ENCODE data around the gene NID2. TPM values are rescaled to one million over a fixed set of nuclear protein-coding genes. Genes with fewer than 3 reads are reported as not detected.

The NID2 gene
- total RNA-seq, 2 experiments from 2014 or later: not detected

DNA sequence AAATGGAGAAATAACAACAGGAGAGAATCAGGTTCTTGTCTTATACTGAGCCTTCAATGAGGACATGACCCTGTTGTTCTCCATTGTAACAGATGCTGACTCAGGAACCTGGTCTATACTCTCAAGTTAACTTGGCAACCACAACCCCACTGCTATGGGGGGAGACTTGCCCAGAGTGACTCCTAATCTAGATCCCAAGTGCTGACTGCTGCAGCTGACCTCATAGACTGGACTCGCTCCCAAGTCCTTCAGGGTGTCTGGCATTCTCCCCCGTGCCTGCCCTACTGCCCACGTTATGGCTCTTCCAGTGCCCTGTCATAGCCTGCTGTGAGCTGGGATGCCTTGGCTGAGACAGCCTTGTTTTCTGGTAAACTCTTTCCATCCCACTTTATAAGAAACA, 37.1 kb downstream of the NID2 start:
- peaks cover 5% of the 10 kb centered on the region for H3K9me3 Mint-ChIP-seq

DNA sequence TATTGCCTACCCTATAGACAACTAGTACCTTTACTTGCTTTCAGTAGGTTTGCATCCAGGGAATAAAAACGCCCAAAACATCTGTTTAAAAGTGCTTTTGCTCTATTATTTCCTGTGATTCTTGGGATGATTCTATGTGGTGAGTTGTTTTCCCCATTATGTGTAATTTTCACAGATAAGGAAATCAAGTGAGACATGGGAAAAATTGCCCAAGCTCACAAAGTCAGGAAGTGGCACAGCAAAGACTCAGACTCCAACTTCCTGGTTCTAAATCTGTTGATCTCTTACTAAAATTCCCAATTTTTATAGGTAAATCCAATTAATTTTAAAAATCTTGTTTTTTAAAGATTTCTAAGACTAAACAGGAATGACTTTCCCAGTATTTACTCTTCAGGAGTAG, 39.0 kb downstream of the NID2 start:
- ChIA-PET CTCF (no interaction called here), POLR2A (no interaction called here)
- Mint-ChIP-seq H3K4me1 (ENCODE audit: low read depth) (no peaks in the 10 kb centered on the region), H3K9me3 (no peaks in the 10 kb centered on the region), H3K27me3 (peaks cover 2% of the 10 kb centered on the region), H3K36me3 (no peaks in the 10 kb centered on the region), H3K4me3 (no peak overlapping the region), H3K27ac (no peak overlapping the region)
- DNase-seq: no peak
- intact Hi-C loops (cut with micrococcal nuclease): loop anchor here (10.0 kb wide), 1 partner anchor 105 kb away; no protein-coding TSS in a partner anchor

More for the DNA sequence above, 37.1 kb downstream of the NID2 start:
- Mint-ChIP-seq H3K4me1 (ENCODE audit: low read depth) (no peaks in the 10 kb centered on the region), H3K27ac (no peak overlapping the region), H3K4me3 (no peak overlapping the region), H3K36me3 (no peaks in the 10 kb centered on the region), H3K27me3 (peaks cover 2% of the 10 kb centered on the region)
- intact Hi-C loops (cut with micrococcal nuclease): no loop called here
- ChIA-PET POLR2A (no interaction called here), CTCF (no interaction called here)
- no peak for DNase-seq

DNA sequence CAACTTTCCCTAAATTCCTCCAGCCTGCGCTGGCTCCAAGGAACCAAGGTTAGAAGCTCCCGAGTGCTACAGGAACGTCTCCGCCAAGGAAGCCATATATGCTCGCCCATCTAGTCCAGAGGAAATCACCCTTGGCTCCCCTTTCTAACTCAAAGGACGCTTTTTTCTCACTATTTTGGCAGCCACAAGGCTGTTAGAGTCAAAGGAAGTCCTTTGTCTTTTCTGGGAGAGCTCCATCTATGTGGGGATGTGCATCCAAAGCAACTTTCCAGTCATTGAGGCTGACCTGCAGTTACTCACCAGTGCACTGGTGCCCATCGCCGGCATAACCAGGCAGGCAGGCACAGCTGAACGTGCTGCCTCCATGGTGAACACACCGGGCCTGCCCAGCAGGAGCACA, 42.0 kb downstream of the NID2 start:
- Mint-ChIP-seq H3K36me3 (no peaks in the 10 kb centered on the region), H3K9me3 (peaks cover 4% of the 10 kb centered on the region), H3K4me3 (no peak overlapping the region), H3K27ac (no peak overlapping the region), H3K27me3 (no peaks in the 10 kb centered on the region), H3K4me1 (ENCODE audit: low read depth) (peaks cover 5% of the 10 kb centered on the region)
- CTCF ChIA-PET: no interaction called here
- POLR2A ChIA-PET: no interaction called here
- intact Hi-C loops (cut with micrococcal nuclease): loop anchor here (10.0 kb wide), 1 partner anchor 108 kb away; no protein-coding TSS in a partner anchor
- no peak for DNase-seq

DNA sequence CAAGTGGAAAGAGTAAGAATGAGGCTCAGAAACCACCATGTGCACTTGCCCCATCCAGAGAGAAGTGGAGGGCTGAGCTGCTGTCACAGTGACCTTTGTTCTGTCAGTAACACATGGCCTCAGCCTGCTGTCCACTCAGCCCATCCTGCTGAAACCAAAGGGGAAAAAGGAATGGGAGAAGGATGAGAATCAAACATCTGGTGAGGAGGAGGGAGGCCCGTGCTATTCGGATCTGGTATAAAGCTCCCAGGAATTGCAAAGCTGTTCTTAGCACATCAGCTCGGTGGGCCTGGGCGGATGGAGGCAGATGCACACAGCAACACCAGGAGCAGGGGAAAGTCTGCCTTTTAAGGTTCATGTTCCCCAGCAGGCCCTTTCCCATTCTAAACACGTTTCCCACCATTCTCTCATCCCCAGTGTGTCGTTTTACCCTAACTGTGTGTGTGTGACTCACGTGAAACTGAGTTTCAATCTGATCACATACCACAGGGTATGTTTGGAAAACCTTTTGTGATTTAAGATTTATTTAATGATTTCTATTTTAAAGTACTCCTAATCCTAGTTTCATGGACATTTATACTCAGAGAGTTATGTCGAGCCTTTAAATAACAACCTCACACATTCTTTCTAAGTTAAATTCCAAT, 42.7 kb downstream of the NID2 start:
- intact Hi-C loops (cut with micrococcal nuclease): loop anchor here (10.0 kb wide), 1 partner anchor 109 kb away; no protein-coding TSS in a partner anchor
- H3K9me3 Mint-ChIP-seq: peaks cover 4% of the 10 kb centered on the region
- H3K36me3 Mint-ChIP-seq: no peaks in the 10 kb centered on the region
- no peaks in the 10 kb centered on the region for H3K27me3 Mint-ChIP-seq
- DNase-seq: no peak
- no peak overlapping the region for H3K27ac Mint-ChIP-seq
- ChIA-PET CTCF (no interaction called here), POLR2A (interaction anchor here (0.6 kb wide), 1 partner anchor 11 kb away, joined by 4 read pairs; no protein-coding TSS in a partner anchor)
- peaks cover 13% of the 10 kb centered on the region for H3K4me1 Mint-ChIP-seq (ENCODE audit: low read depth)
- H3K4me3 Mint-ChIP-seq: no peak overlapping the region

DNA sequence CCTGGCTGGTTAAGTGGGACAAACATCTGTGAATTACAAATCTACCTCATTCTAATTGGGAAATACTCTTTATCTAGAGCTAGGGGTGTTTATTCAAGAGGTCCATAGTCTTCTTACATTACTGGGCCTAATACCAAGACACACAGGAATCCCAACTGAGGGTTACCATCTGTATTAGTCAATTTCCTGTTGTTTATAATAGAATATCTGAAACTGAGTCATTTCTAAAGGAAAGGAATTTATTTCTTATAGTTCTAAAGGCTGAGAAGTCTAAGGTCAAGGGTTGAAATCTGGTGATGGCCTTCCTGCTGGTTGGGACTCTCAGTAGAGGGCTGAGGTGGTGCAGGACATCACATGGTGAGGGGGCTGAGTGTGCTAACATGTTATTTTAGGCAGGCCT, 43.5 kb downstream of the NID2 start:
- ChIA-PET POLR2A (no interaction called here), CTCF (no interaction called here)
- intact Hi-C loops (cut with micrococcal nuclease): loop anchor here (10.0 kb wide), 1 partner anchor 109 kb away; no protein-coding TSS in a partner anchor
- Mint-ChIP-seq H3K9me3 (peaks cover 4% of the 10 kb centered on the region), H3K4me1 (ENCODE audit: low read depth) (peaks cover 18% of the 10 kb centered on the region), H3K27ac (no peak overlapping the region), H3K36me3 (no peaks in the 10 kb centered on the region), H3K4me3 (no peak overlapping the region), H3K27me3 (no peaks in the 10 kb centered on the region)
- no peak for DNase-seq

DNA sequence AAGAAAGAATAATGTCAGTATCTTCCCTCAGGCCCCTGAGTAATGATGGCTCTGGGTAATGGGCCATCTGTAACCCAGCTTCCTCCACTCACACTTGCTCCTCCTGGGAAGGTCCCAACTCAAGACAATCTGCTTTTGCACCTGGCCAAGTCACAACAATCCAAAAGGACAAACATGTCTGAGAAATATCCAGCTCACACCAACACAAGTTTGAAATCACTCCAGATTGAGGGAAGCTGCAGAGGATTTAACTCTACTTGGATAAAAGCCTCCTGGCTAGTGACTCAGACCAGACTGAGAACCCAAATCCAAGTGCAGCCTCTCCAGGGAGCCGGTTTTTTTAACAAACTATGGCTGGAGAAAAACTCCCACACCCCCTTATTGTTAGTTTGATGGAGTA, 45.3 kb downstream of the NID2 start:
- H3K9me3 Mint-ChIP-seq: peaks cover 4% of the 10 kb centered on the region
- DNase-seq: no peak
- H3K27ac Mint-ChIP-seq: no peak overlapping the region
- H3K36me3 Mint-ChIP-seq: no peaks in the 10 kb centered on the region
- peaks cover 18% of the 10 kb centered on the region for H3K4me1 Mint-ChIP-seq (ENCODE audit: low read depth)
- ChIA-PET CTCF (interaction anchor here (1.8 kb wide), 1 partner anchor 20 kb away, joined by 10 read pairs; no protein-coding TSS in a partner anchor), POLR2A (no interaction called here)
- no peaks in the 10 kb centered on the region for H3K27me3 Mint-ChIP-seq
- intact Hi-C loops (cut with micrococcal nuclease): loop anchor here (5.0 to 10.0 kb wide), 2 partner anchors 111 to 164 kb away; no protein-coding TSS in a partner anchor
- H3K4me3 Mint-ChIP-seq: no peak overlapping the region

DNA sequence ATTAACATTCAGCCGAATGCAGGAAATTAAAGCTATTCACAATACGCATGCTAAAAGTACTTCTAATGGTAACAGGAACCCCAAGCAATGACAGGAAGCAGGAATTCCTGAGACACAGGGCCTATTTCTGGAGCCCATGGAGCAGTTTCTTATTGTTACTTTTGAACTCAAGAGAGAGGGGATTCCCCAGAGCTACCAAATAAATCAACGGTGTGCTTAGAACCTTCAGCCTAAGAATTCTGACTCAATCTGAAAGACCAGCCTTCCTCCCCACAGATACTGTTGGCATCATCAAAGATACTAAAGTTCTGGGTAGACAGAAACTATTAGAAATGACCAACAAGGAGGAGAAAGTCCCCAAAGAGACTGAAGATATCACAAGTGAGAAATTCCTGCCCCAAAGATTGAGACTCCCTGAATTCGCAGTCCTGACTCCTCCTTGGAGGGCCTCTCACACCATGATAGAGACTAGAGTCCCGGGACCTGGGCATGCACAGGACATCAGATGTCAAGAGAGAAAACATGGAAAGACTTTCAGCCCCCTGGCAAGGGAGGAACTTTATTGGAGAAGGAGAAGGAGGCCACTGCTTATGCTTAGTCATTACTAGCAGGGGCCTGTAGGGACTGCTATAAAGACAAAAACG, 46.8 kb downstream of the NID2 start:
- Mint-ChIP-seq H3K4me3 (no peak overlapping the region), H3K36me3 (no peaks in the 10 kb centered on the region), H3K27ac (no peak overlapping the region), H3K4me1 (ENCODE audit: low read depth) (peaks cover 18% of the 10 kb centered on the region), H3K27me3 (no peaks in the 10 kb centered on the region), H3K9me3 (peaks cover 4% of the 10 kb centered on the region)
- intact Hi-C loops (cut with micrococcal nuclease): loop anchor here (5.0 to 10.0 kb wide), 2 partner anchors 113 to 165 kb away; no protein-coding TSS in a partner anchor
- POLR2A ChIA-PET: interaction anchor here (0.6 kb wide), 1 partner anchor 192 kb away, joined by 4 read pairs; no protein-coding TSS in a partner anchor
- DNase-seq: no peak
- CTCF ChIA-PET: interaction anchor here (1.5 to 1.8 kb wide), 2 partner anchors 21 to 48 kb away, joined by 3 to 10 read pairs; no protein-coding TSS in a partner anchor

DNA sequence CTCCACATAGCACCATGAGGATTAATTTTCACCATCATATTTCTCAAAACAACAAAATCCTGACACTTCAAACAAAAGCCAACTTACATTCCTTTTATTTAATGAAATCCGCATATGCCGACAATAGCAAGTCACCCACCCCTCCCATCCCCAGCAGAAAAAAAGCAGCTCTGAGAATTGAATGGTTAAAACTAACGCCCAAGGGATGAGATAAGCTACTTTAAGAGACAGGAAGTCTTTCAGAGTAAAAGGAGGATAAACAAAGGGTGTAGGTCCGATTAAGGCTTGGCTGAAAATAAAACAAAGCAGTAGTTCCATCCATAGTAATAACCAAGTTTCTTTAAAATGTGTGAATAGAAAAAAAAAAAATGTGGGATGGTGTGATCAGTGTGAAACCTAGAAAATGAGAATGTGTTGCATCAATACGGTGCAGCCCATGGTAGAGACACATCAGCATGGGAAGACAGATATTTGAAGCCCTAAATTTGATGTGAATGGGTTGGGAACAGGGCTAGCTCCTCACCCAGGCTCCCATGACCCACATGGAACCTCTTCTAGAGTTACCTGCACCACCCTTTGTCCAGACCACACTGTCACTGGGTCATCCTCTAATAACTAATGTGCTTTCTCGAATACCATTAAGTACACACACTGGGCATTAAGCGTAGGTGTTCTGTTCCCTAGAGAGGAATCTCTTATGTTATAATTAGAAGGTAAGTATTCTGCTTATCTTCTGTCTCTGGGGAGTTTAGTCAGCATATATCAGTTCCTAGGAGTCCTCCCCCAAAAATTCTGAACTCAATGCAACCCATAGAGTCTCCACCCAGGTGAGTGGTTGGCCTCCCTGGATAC, 47.8 kb downstream of the NID2 start:
- H3K27me3 Mint-ChIP-seq: no peaks in the 10 kb centered on the region
- H3K4me3 Mint-ChIP-seq: no peak overlapping the region
- H3K36me3 Mint-ChIP-seq: no peaks in the 10 kb centered on the region
- DNase-seq: no peak
- intact Hi-C loops (cut with micrococcal nuclease): loop anchor here (5.0 to 10.0 kb wide), 2 partner anchors 114 to 166 kb away; no protein-coding TSS in a partner anchor
- H3K27ac Mint-ChIP-seq: no peak overlapping the region
- ChIA-PET POLR2A (no interaction called here), CTCF (interaction anchor here (1.3 to 1.5 kb wide), 2 partner anchors 25 to 49 kb away, joined by 3 to 4 read pairs; no protein-coding TSS in a partner anchor)
- peaks cover 18% of the 10 kb centered on the region for H3K4me1 Mint-ChIP-seq (ENCODE audit: low read depth)
- peaks cover 4% of the 10 kb centered on the region for H3K9me3 Mint-ChIP-seq

DNA sequence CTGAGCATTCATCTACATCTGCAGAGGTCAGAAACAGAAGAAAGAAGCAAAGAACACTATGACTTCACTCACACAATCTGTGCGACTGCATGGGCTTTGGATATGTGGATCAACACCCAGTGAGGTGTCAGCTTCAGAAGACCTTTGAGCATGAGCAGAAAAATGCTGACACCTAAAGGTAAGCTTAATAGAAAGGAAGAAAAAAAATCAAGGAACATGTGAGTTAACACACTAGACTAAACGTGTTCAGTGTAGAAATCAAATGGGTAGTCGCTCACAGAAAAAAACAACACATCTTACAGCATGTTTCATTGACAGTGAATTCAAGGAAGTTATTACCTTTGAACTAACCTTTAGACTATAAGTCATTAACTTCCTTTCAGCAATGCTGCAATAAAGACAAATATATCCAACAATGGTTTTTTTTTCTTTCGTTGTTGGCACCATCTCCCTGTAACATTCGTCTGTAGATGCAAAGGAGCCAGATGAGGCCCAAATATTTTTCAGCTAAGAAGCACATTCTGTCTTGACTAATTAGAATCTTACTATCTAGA, 48.6 kb downstream of the NID2 start:
- Mint-ChIP-seq H3K36me3 (no peaks in the 10 kb centered on the region), H3K4me3 (no peak overlapping the region)
- intact Hi-C loops (cut with micrococcal nuclease): loop anchor here (5.0 to 10.0 kb wide), 2 partner anchors 115 to 167 kb away; no protein-coding TSS in a partner anchor

DNA sequence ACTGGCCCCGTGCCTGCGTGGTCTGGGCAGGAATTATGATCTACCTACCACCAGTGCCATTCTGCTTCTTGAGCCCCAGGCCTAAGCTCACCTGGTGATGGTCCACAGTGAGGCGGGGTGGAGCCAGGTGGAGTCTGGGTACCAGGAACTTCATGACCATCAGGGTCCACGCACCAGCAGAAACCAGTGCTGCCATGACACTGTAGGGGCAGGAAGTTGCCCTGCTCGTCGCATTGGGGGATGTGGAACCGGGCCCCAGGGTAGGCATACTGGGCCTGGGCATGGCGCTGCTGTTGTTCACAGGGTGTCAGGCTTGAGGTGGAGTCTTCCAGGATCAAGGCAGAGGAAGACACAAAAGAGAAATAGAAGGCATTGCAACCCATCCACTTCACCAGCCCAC, 49.9 kb downstream of the NID2 start:
- H3K4me1 Mint-ChIP-seq (ENCODE audit: low read depth): peaks cover 18% of the 10 kb centered on the region
- ChIA-PET CTCF (no interaction called here), POLR2A (no interaction called here)
- DNase-seq: no peak
- H3K4me3 Mint-ChIP-seq: no peak overlapping the region
- intact Hi-C loops (cut with micrococcal nuclease): no loop called here
- H3K9me3 Mint-ChIP-seq: peaks cover 2% of the 10 kb centered on the region
- H3K27ac Mint-ChIP-seq: no peak overlapping the region
- H3K36me3 Mint-ChIP-seq: no peaks in the 10 kb centered on the region
- H3K27me3 Mint-ChIP-seq: peaks cover 2% of the 10 kb centered on the region

More for the DNA sequence above, 48.6 kb downstream of the NID2 start:
- DNase-seq: no peak
- ChIA-PET POLR2A (no interaction called here), CTCF (interaction anchor here (1.3 kb wide), 1 partner anchor 24 kb away, joined by 4 read pairs; no protein-coding TSS in a partner anchor)
- peaks cover 18% of the 10 kb centered on the region for H3K4me1 Mint-ChIP-seq (ENCODE audit: low read depth)
- H3K9me3 Mint-ChIP-seq: peaks cover 4% of the 10 kb centered on the region
- no peak overlapping the region for H3K27ac Mint-ChIP-seq
- H3K27me3 Mint-ChIP-seq: no peaks in the 10 kb centered on the region

DNA sequence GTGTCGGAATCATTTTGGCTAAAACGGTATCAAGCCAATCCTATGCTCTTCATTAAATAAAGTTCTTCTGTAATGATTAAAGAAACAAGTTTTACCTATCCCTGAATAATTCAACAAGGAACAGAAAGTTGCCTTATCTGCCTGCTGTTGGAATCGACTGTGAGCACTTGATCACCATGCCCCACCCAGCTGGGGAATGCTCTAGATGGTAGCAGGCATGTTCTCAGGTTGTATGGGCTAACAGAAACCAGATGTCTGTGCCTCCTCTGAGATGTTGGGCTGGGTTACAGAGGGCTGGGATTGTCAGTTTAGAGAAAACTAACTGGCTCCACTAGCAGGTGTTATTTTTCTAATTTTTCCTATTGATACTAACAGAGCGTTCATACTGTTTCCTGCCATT, 50.6 kb downstream of the NID2 start:
- CTCF ChIA-PET: no interaction called here
- H3K27ac Mint-ChIP-seq: no peak overlapping the region

More for the DNA sequence above, 50.6 kb downstream of the NID2 start:
- no peaks in the 10 kb centered on the region for H3K9me3 Mint-ChIP-seq
- H3K4me3 Mint-ChIP-seq: no peak overlapping the region
- POLR2A ChIA-PET: no interaction called here
- peaks cover 18% of the 10 kb centered on the region for H3K4me1 Mint-ChIP-seq (ENCODE audit: low read depth)
- no peak for DNase-seq
- no peaks in the 10 kb centered on the region for H3K36me3 Mint-ChIP-seq
- intact Hi-C loops (cut with micrococcal nuclease): no loop called here
- peaks cover 2% of the 10 kb centered on the region for H3K27me3 Mint-ChIP-seq
